HG03039 (cell line): ENCODE measurements around the gene ITGBL1.

Source experiments
- ATAC-seq: cut with Tn5 transposase; IDR thresholded peaks from one replicate; pipeline ENCODE4 v1.9.1; 2021; ENCODE audit warnings: mild to moderate bottlenecking, moderate library complexity; ENCODE audit not compliant: unreplicated experiment

ITGBL1 gene

DNA sequence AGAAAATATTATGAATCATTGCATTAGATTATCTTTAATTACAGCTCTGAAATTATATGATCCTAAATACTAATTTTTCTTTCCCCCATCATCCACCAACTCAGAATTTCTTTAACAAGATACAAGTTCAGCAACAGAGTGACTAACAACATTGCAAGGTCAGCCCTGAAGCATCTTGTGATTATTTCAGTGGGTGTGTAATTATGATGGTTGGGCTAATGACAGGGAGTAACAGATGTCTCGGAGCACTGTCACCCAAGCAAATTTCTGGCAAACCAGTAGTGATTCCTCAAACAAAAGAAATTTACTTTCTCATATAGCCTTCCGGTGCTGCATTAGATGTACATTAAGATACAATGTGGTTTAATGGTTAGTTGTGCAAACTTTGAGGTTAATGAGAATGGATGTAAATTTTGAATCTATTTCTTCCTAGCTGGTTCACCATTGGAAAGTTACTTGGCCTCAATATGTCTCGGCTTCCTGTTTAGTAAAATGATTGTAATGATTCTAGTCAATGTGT, 238.9 kb downstream of the ITGBL1 start:
- ATAC-seq = no peak

GRCh38 chr13:101695870-101696516, 243.5 kb downstream of the ITGBL1 start:
- no peak for ATAC-seq

DNA sequence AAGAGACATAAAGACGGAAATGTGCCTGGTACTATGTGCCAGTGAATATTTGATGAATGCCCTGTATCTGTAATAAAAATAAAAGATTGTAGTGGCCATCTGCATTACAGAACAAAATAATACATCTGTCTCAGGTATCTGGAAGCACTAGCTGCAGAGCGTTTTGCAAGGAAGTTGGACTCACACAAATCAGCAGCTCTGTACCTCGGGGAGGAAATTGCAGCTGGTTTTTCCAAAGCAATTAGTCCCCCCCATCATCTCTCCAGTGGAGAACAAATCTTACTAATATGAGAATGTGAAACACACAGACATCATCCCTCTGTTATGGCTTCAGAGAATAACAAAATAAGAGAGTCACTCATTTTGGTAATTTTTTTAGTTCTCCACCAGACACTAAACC, 245.3 kb downstream of the ITGBL1 start:
- no peak for ATAC-seq

DNA sequence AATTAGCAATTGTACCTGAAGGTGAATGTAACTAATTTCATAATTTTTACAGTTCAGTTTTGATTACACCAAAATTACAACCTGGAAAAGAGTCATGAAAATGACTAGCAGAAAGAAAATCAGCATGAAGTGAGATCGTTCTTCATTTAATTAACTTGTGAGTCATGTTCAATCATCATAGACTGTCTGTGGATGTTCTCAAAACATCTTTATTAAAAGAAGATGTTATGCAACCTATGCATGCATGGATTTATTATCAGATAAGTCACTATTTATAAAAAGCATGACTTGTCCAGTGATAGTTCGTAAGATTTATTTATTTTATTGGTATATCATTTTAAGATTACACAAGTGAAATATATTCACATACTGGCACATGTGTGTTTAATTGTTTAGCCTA, 245.9 kb downstream of the ITGBL1 start:
- no peak for ATAC-seq

DNA sequence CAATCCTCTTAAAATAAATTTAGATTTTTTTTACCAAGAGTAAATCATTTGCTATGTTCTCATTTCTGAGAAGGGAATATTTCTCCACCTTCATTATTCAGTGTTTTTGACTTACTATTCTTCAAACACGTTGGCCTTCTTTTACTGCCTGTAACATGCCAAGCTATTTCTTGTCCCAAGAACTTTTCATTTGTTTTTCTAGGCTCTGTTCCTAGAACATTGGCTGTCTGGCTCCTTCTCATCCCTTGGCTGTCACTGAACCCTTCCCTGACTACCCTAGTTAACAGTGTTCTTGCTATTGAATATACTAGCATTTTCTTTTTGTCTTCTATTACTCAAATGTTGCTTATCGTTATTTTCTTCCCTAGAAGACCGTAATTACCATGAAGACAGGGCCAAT, 248.1 kb downstream of the ITGBL1 start:
- ATAC-seq = no peak

DNA sequence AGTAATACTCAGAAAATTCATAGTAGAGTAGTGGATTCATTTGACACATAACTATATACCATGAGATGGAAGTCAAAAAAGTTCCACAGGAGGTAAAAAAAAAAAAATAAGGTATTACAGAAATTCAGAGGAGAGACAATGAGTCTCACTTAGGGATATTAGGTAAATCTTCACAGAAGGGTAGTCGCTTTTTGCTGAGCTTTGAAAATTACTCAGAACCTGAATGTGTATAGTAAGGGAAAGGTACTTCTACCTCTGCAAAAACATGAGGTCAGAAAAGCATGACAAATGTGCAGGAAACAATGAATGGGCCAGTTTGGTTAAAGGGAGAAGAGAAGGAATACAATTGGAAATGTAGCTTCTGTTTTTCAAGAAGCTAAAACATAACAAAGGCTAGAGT, 250.6 kb downstream of the ITGBL1 start:
- no peak for ATAC-seq

- ATAC-seq = no peak
Measured at GRCh38 chr13:101703838-101704237, 251.4 kb downstream of the ITGBL1 start.

DNA sequence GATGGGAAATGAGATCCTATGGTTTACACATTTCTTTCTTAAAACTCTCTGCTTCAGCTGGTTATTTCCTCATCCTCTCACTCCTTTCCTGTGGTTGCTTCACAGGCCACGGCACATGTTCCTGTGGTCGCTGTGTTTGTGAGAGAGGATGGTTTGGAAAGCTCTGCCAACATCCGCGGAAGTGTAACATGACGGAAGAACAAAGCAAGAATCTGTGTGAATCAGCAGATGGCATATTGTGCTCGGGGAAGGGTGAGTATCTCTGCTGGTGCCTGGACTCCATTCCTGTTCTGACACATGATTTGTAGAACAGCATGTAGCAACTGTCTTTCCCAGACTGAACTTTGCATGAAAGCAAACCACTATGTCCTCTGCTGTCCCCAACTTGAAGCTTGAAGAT, 254.2 kb downstream of the ITGBL1 start:
- no peak for ATAC-seq

DNA sequence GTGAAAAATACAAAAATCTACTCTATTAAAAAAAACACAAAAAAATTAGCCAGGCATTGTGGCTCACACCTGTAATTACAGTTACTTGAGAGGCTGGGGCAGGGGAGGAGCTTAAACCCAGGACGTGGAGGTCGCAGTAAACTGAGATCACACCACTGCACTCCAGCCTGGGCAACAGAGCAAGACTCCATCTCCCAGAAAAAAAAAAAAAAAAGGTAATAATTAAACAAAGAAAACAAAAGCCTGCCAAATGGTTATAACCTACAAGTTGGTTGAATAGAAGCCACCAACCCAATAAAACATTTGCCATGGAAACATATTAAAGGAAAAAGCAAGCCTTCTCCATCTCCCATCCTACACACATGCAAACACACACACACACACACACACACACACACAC, 255.2 kb downstream of the ITGBL1 start:
- ATAC-seq = no peak

GRCh38 chr13:101708115-101708514, 255.6 kb downstream of the ITGBL1 start:
- ATAC-seq = no peak

GRCh38 chr13:101709952-101710351, 257.5 kb downstream of the ITGBL1 start:
- ATAC-seq = no peak

DNA sequence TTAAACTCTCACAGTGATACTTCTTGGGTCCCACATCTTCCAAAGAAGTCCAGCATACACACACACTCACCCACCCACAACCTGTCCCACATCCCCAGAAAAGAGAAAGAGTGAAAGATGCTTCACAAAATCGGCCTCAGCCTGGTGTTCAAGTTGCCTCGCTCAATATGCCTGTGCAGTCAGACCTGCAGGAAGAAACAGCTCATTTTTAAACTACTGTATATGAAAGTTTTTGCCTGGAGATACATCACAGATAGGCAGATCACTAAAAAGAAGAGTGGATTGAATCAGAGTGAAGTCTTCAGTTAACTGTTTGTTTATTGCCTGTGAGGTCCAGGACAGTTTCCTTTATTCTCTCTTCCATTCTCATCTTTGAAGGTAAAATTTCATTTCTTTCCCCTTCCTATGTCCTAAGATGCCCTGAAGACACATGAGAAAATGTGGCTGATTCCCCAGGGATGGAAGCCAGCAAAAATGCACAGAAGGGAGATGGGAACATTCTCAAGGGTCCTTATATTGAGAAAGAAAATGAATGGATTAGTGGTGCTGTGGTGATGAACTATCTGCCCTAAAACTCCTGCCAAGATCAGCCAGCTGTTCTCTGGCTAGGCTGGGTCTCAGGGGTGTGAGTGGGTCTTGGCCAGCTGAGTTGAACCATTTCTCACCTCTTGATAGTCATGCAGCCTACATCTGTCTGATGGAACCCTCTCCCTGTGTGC, 259.0 kb downstream of the ITGBL1 start:
- no peak for ATAC-seq

- ATAC-seq = no peak
Measured at GRCh38 chr13:101712026-101712348, 259.5 kb downstream of the ITGBL1 start.

DNA sequence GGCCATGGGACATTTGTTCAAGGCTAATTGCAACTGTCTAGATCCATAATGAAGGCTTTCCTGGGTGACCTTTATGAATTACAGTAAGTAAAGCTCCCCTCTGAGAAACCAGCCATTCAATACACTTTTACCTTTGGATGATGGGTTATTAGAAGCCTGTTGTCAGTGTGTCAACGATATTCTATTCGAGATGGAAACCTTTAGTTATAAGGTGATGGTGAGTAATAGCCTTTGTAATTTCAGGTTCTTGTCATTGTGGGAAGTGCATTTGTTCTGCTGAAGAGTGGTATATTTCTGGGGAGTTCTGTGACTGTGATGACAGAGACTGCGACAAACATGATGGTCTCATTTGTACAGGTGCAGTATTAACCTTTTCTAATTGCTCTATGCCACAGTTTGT, 261.7 kb downstream of the ITGBL1 start:
- ATAC-seq = no peak

- ATAC-seq = no peak
Measured at GRCh38 chr13:101717353-101717752, 264.9 kb downstream of the ITGBL1 start.

DNA sequence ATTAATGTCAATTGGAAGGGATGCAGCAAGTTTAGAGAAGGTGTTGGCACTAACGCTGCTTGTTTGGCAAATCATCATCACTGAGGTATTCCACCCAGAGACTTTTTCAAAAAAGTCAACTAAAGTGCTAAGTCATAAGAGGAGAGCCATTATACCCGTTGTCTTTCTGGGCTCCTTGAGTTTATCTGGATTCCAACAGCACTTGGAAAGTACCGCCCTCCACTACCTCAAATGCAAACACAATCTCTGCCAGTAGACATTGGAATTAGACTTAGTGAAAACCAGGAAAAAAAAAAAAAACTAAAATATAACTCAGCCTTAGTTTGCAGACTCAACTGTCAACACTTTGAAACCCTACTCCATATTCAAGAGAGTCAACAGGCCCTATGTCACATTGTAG, 266.0 kb downstream of the ITGBL1 start:
- no peak for ATAC-seq

DNA sequence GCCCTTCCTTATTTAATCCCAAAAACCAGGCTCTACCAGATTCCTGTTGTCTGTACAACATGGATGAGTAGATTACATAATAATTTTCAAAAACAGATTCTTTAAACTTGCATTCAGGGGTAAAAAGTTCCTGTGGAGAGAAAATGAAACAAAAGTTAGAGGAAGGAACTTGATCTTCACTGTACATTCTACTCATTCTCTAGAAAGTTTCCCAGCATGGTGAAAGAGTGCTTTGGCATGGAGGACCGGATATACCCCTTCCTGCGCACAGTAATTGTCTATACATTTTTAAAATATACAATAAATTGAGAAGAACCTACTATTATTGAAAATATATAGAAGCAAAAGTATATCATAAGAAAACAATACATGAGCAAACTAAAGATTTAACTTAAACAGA, 274.2 kb downstream of the ITGBL1 start:
- no peak for ATAC-seq

GRCh38 chr13:101727118-101727517, 274.6 kb downstream of the ITGBL1 start:
- no peak for ATAC-seq

DNA sequence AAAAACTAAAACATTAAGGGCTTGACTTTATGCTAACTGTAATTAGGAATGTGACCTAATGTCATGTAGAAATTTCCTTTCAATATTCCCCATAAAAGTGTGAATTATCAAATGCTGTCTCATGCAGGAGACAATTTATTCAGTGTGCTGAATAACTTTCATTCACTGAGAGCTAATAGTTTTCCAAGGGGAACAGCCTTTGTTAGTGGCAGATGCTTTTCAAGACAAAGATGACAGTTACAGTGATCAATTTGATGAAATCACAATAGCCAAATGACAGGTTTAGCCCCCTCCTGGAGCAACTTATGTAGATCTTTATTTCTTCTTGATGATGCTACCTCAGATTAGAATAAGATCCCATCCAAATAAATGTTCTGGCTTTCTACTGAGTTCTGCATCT, 275.5 kb downstream of the ITGBL1 start:
- no peak for ATAC-seq

- no peak for ATAC-seq
Measured at GRCh38 chr13:101728615-101729014, 276.1 kb downstream of the ITGBL1 start.

- ATAC-seq = no peak
Measured at GRCh38 chr13:101730420-101731000, 278.0 kb downstream of the ITGBL1 start.

GRCh38 chr13:101736566-101736965, 284.1 kb downstream of the ITGBL1 start:
- ATAC-seq = no peak
